CD4-positive, alpha-beta T cell (primary cell): ENCODE measurements around the gene TVP23A. TPM values are rescaled to one million over a fixed set of nuclear protein-coding genes. Genes with fewer than 3 reads are reported as not detected.

ENCODE experiments used
- ATAC-seq: fragments of 200-7000 bp; cut with Tn5 transposase; one replicate; pipeline ENCODE4 v1.10.0; 2022; ENCODE audit warnings: mild to moderate bottlenecking; ENCODE audit not compliant: poor library complexity
- CTCF ChIA-PET: fragments of 350-600 bp; sonication (Branson Sonifier 250); formaldehyde crosslinking; loops from one replicate; lab custom pipeline; 2021; ENCODE audit warnings: antibody characterized with exemption, inconsistent platforms; lab: Charles Lee
- POLR2A ChIA-PET: fragments of 350-600 bp; sonication (Branson Sonifier 250); formaldehyde crosslinking; loops from one replicate; lab custom pipeline; 2021; ENCODE audit warnings: antibody characterized with exemption, inconsistent platforms; lab: Charles Lee
- DNase-seq, 14 experiments: peaks; one replicate each; pipeline ENCODE4 v3.0.0-alpha.2; 2013 to 2020; ENCODE audit warnings: mixed read lengths in 2 of 14
- H3K27ac ChIP-seq, 2 donors: one replicate each; pipeline versions ENCODE4 v1.5.1 to v1.7.0; 2013; ENCODE audit warnings: low read length in 2 of 2, low read depth in 1 of 2, mild to moderate bottlenecking in 1 of 2
- H3K27me3 ChIP-seq, 2 experiments: 1 replicate in 1 of 2; 2 replicates in 1 of 2; pipeline versions ENCODE4 v1.6.1 to v1.7.0; 2013; ENCODE audit warnings: low read length in 2 of 2, control low read depth in 1 of 2, mild to moderate bottlenecking in 1 of 2, moderate library complexity in 1 of 2; ENCODE audit not compliant: insufficient read depth in 2 of 2, control insufficient read depth in 1 of 2
- H3K36me3 ChIP-seq: one replicate; pipeline ENCODE4 v1.6.1; 2013; ENCODE audit warnings: low read length, control low read depth; ENCODE audit not compliant: insufficient read depth
- H3K4me1 ChIP-seq: one replicate; pipeline ENCODE4 v1.6.1; 2013; ENCODE audit warnings: low read length, control low read depth; ENCODE audit not compliant: insufficient read depth
- H3K4me3 ChIP-seq: one replicate; pipeline ENCODE4 v1.5.1; 2013; ENCODE audit warnings: mild to moderate bottlenecking, low read length, moderate library complexity
- H3K9me3 ChIP-seq, 2 experiments: 1 replicate in 1 of 2; 2 replicates in 1 of 2; pipeline versions ENCODE4 v1.6.1 to v1.7.0; 2013; ENCODE audit warnings: low read length in 2 of 2, mild to moderate bottlenecking in 2 of 2, control low read depth in 1 of 2, moderate library complexity in 1 of 2; ENCODE audit not compliant: control insufficient read depth in 1 of 2, insufficient read depth in 1 of 2
- H3K27ac Mint-ChIP-seq: one replicate; pipeline ENCODE4 v1.8.0; 2020; ENCODE audit warnings: mixed read lengths
- H3K27me3 Mint-ChIP-seq: one replicate; pipeline ENCODE4 v1.8.0; 2021; ENCODE audit warnings: mixed read lengths
- H3K36me3 Mint-ChIP-seq: one replicate; pipeline ENCODE4 v1.8.0; 2021; ENCODE audit warnings: low read depth, mixed read lengths
- H3K4me1 Mint-ChIP-seq: one replicate; pipeline ENCODE4 v1.8.0; 2021; ENCODE audit warnings: low read depth, mixed read lengths
- H3K4me3 Mint-ChIP-seq: one replicate; pipeline ENCODE4 v1.8.0; 2020; ENCODE audit warnings: mild to moderate bottlenecking, mixed read lengths
- H3K9me3 Mint-ChIP-seq: one replicate; pipeline ENCODE4 v1.8.0; 2020; ENCODE audit warnings: mixed read lengths
- CTCF ChIP-seq: fragments of 200-600 bp; IDR thresholded peaks from one replicate; pipeline ENCODE4 v1.8.0; 2022; ENCODE audit warnings: antibody characterized with exemption, mild to moderate bottlenecking
- intact Hi-C, 2 experiments: fragments of 100-400 bp; cut with DNase I in 1 of 2; cut with micrococcal nuclease in 1 of 2; formaldehyde crosslinking; loops; one replicate each; pipeline versions ENCODE4 v1.15.1 to v1.9.0; 2023 to 2025; cut with DNase I, micrococcal nuclease
- total RNA-seq, 174 experiments: library from RNA in 2 of 174; stranded (reverse) in 2 of 174; gene quantifications; one replicate each; pipeline ENCODE4 v1.2.3 and lab custom pipeline; 2021 to 2026

Gene TVP23A
- total RNA-seq, 2 experiments from 2014 or later: not detected

GRCh38 chr16:10808218-10808617, 10.4 kb downstream of the TVP23A start:
- Mint-ChIP-seq H3K4me1 (no peaks in the 10 kb centered on the region), H3K27ac (no peak overlapping the region), H3K9me3 (no peaks in the 10 kb centered on the region), H3K4me3 (no peak overlapping the region), H3K27me3 (peaks cover 5% of the 10 kb centered on the region), H3K36me3 (no peaks in the 10 kb centered on the region)
- Histone ChIP-seq H3K27me3 (no peaks in the 10 kb centered on the region), H3K9me3 (peaks cover 0 to 7% of the 10 kb centered on the region in 2 experiments), H3K4me1 (no peaks in the 10 kb centered on the region), H3K36me3 (no peaks in the 10 kb centered on the region), H3K27ac (no peak overlapping the region), H3K4me3 (no peak overlapping the region)
- no peak for TF ChIP-seq CTCF
- DNase-seq (no peak), ATAC-seq (no peak)
- ChIA-PET POLR2A (no interaction called here), CTCF (no interaction called here)
- intact Hi-C loops: no loop called here

GRCh38 chr16:10806698-10807097, 11.9 kb downstream of the TVP23A start:
- DNase-seq: peak in 3 of 14 experiments; percentile 16 to 38 (median 25)
- Mint-ChIP-seq H3K9me3 (no peaks in the 10 kb centered on the region), H3K4me3 (no peak overlapping the region), H3K27ac (no peak overlapping the region), H3K36me3 (no peaks in the 10 kb centered on the region), H3K27me3 (peaks cover 5% of the 10 kb centered on the region), H3K4me1 (no peaks in the 10 kb centered on the region)
- Histone ChIP-seq H3K4me1 (no peaks in the 10 kb centered on the region), H3K27me3 (no peaks in the 10 kb centered on the region), H3K9me3 (peaks cover 0 to 7% of the 10 kb centered on the region in 2 experiments), H3K36me3 (no peaks in the 10 kb centered on the region), H3K27ac (no peak overlapping the region), H3K4me3 (no peak overlapping the region)
- intact Hi-C loops: no loop called here
- no peak for ATAC-seq
- POLR2A ChIA-PET: no interaction called here
- no peak for TF ChIP-seq CTCF
- CTCF ChIA-PET: no interaction called here

- no peaks in the 10 kb centered on the region for H3K4me1 Mint-ChIP-seq
- no peak overlapping the region for H3K4me3 Mint-ChIP-seq
- H3K4me3 ChIP-seq: no peak overlapping the region
- ATAC-seq (no peak), DNase-seq (no peak)
- intact Hi-C loops: no loop called here
- H3K9me3 ChIP-seq: peaks cover 0 to 7% of the 10 kb centered on the region in 2 experiments
- H3K36me3 Mint-ChIP-seq: no peaks in the 10 kb centered on the region
- no peak overlapping the region for H3K27ac Mint-ChIP-seq
- no peaks in the 10 kb centered on the region for H3K9me3 Mint-ChIP-seq
- no peaks in the 10 kb centered on the region for H3K27me3 ChIP-seq
- no peak overlapping the region for H3K27ac ChIP-seq
- TF ChIP-seq CTCF: no peak
- no peaks in the 10 kb centered on the region for H3K36me3 ChIP-seq
- ChIA-PET POLR2A (no interaction called here), CTCF (interaction anchor here (0.6 kb wide), 1 partner anchor 1272 kb away, joined by 3 read pairs; no protein-coding TSS in a partner anchor)
- H3K4me1 ChIP-seq: no peaks in the 10 kb centered on the region
- H3K27me3 Mint-ChIP-seq: peaks cover 5% of the 10 kb centered on the region
Measured at GRCh38 chr16:10805334-10805733, 13.3 kb downstream of the TVP23A start.
